SU-DHL-6 (cell line): ENCODE measurements around the gene SOX6.

Experiments used
- H2AFZ ChIP-seq: fragments of 200-600 bp; sonication (generic); 2 replicates; pipeline ENCODE4 v1.6.1; 2014; ENCODE audit warnings: low read depth, mild to moderate bottlenecking, moderate library complexity, mixed read lengths, antibody characterized with exemption, low read length; ENCODE audit not compliant: severe bottlenecking
- H3F3A ChIP-seq: fragments of 200-600 bp; shearing (Covaris generic); 2 replicates; pipeline ENCODE4 v1.6.0; 2016; ENCODE audit warnings: antibody characterized with exemption, mild to moderate bottlenecking; ENCODE audit not compliant: insufficient read depth
- H3K27ac ChIP-seq: fragments of 200-600 bp; sonication (generic); 2 replicates; pipeline ENCODE4 v1.5.1; 2016; ENCODE audit warnings: low read depth, mild to moderate bottlenecking, low read length, moderate library complexity, mixed read lengths
- H3K27me3 ChIP-seq: fragments of 200-600 bp; sonication (generic), shearing (Covaris generic); 2 replicates; pipeline ENCODE4 v1.6.0; 2014; ENCODE audit warnings: mild to moderate bottlenecking, low read length
- H3K36me3 ChIP-seq: fragments of 200-600 bp; sonication (generic); 2 replicates; pipeline ENCODE4 v1.6.1; 2014; ENCODE audit warnings: mild to moderate bottlenecking, low read length, mixed read lengths
- H3K4me2 ChIP-seq: fragments of 300-600, 200-600 bp; shearing (Covaris generic), sonication (generic); 2 replicates; pipeline ENCODE4 v1.6.0; 2014; ENCODE audit warnings: low read length, low read depth, mild to moderate bottlenecking; ENCODE audit not compliant: poor library complexity, severe bottlenecking
- H3K4me3 ChIP-seq: fragments of 200-600 bp; sonication (generic); 2 replicates; pipeline ENCODE4 v1.5.1; 2014; ENCODE audit warnings: antibody characterized with exemption, low read length, mild to moderate bottlenecking, mixed read lengths; ENCODE audit not compliant: insufficient read depth, poor library complexity, severe bottlenecking
- H3K79me2 ChIP-seq: fragments of 200-600 bp; sonication (generic); 2 replicates; pipeline ENCODE4 v1.6.1; 2014; ENCODE audit warnings: mild to moderate bottlenecking, low read length, moderate library complexity; ENCODE audit not compliant: insufficient read depth
- H3K9ac ChIP-seq: fragments of 200-600 bp; sonication (generic); 2 replicates; pipeline ENCODE4 v1.7.0; 2014; ENCODE audit warnings: mild to moderate bottlenecking, low read length
- H3K9me2 ChIP-seq: fragments of 200-600 bp; sonication (generic); replicated peaks from 2 replicates; pipeline ENCODE4 v1.6.1; 2014; ENCODE audit warnings: low read length; ENCODE audit not compliant: insufficient read depth
- H3K9me3 ChIP-seq: fragments of 200-600 bp; sonication (generic); 2 replicates; pipeline ENCODE4 v1.6.1; 2014; ENCODE audit warnings: low read length, mixed read lengths; ENCODE audit not compliant: insufficient read depth
- H4K20me1 ChIP-seq: fragments of 200-600 bp; sonication (generic); 2 replicates; pipeline ENCODE4 v1.6.1; 2014; ENCODE audit warnings: low read depth, mild to moderate bottlenecking, antibody characterized with exemption, low read length, moderate library complexity, mixed read lengths
- CTCF ChIP-seq: fragments of 200-600 bp; sonication (generic); IDR thresholded peaks from one replicate; pipeline ENCODE4 v1.5.1; 2017; ENCODE audit warnings: antibody characterized with exemption, mild to moderate bottlenecking, low read length, moderate library complexity; ENCODE audit not compliant: insufficient read depth, poor library complexity, severe bottlenecking
- EZH2phosphoT487 ChIP-seq: fragments of 200-600 bp; sonication (generic), shearing (Covaris generic); conservative IDR thresholded peaks from 2 replicates; pipeline ENCODE4 v1.6.1; 2018; ENCODE audit warnings: mild to moderate bottlenecking, antibody characterized with exemption, low read length, moderate library complexity, mixed read lengths

Gene SOX6

GRCh38 chr11:16293204-16293681 is 63.1 kb downstream of the SOX6 start:
- H3K9me3 ChIP-seq: no peaks in the 10 kb centered on the region
- no peaks in the 10 kb centered on the region for H3K9me2 ChIP-seq
- no peaks in the 10 kb centered on the region for H3K27me3 ChIP-seq
- no peak overlapping the region for H2AFZ ChIP-seq
- no peaks in the 10 kb centered on the region for H3K79me2 ChIP-seq
- no peaks in the 10 kb centered on the region for H4K20me1 ChIP-seq
- no peak overlapping the region for H3K9ac ChIP-seq
- TF ChIP-seq EZH2phosphoT487 (no peak), CTCF (no peak)
- no peak overlapping the region for H3K4me3 ChIP-seq
- H3K36me3 ChIP-seq: no peaks in the 10 kb centered on the region
- H3K27ac ChIP-seq: no peak overlapping the region
- no peak overlapping the region for H3K4me2 ChIP-seq
- no peaks in the 10 kb centered on the region for H3F3A ChIP-seq

GRCh38 chr11:16292167-16292859 is 64.0 kb downstream of the SOX6 start:
- H3K79me2 ChIP-seq: no peaks in the 10 kb centered on the region
- no peak overlapping the region for H2AFZ ChIP-seq
- no peak overlapping the region for H3K27ac ChIP-seq
- TF ChIP-seq CTCF: no peak
- TF ChIP-seq EZH2phosphoT487: no peak
- no peaks in the 10 kb centered on the region for H3K36me3 ChIP-seq
- H3K27me3 ChIP-seq: no peaks in the 10 kb centered on the region
- H4K20me1 ChIP-seq: no peaks in the 10 kb centered on the region
- no peak overlapping the region for H3K9ac ChIP-seq
- no peak overlapping the region for H3K4me2 ChIP-seq
- H3F3A ChIP-seq: no peaks in the 10 kb centered on the region
- H3K9me2 ChIP-seq: no peaks in the 10 kb centered on the region
- no peaks in the 10 kb centered on the region for H3K9me3 ChIP-seq
- H3K4me3 ChIP-seq: no peak overlapping the region

GRCh38 chr11:16291729-16292128 is 64.6 kb downstream of the SOX6 start:
- Histone ChIP-seq H3K27me3 (no peaks in the 10 kb centered on the region), H3K27ac (no peak overlapping the region), H3K4me2 (no peak overlapping the region), H3K9ac (no peak overlapping the region), H3F3A (no peaks in the 10 kb centered on the region), H3K9me2 (no peaks in the 10 kb centered on the region), H4K20me1 (no peaks in the 10 kb centered on the region), H3K36me3 (no peaks in the 10 kb centered on the region), H3K79me2 (no peaks in the 10 kb centered on the region), H3K4me3 (no peak overlapping the region), H2AFZ (no peak overlapping the region), H3K9me3 (no peaks in the 10 kb centered on the region)
- no peak for TF ChIP-seq EZH2phosphoT487
- no peak for TF ChIP-seq CTCF
